CD4-positive, alpha-beta memory T cell (primary cell): ENCODE results near the gene KRT23. TPM values are rescaled to one million over a fixed set of nuclear protein-coding genes. Genes with fewer than 3 reads are reported as not detected.
"Not testable (repeated sequence)": the region's sequence is repeated elsewhere in the genome, so short reads cannot be mapped to it uniquely, and the experiment has no call there.

Source experiments
- CTCF ChIA-PET: fragments of 350-600 bp; sonication (Branson Sonifier 250); formaldehyde crosslinking; loops from one replicate; lab custom pipeline; 2021; ENCODE audit warnings: inconsistent platforms; ENCODE audit not compliant: partially characterized antibody; lab: Charles Lee
- POLR2A ChIA-PET: fragments of 350-600 bp; sonication (Branson Sonifier 250); formaldehyde crosslinking; loops from one replicate; lab custom pipeline; 2021; ENCODE audit not compliant: partially characterized antibody; lab: Charles Lee
- DNase-seq, 5 donors: peaks; one replicate each; pipeline versions ENCODE4 v3.0.0 to v3.0.0-alpha.2; 2020 to 2022; ENCODE audit warnings: mixed read lengths in 1 of 5
- H3K27ac ChIP-seq: one replicate; pipeline ENCODE4 v1.7.0; 2013; ENCODE audit warnings: low read depth, low read length
- H3K27me3 ChIP-seq: 2 replicates; pipeline ENCODE4 v1.7.0; 2013; ENCODE audit warnings: mild to moderate bottlenecking, low read length, moderate library complexity; ENCODE audit not compliant: insufficient read depth
- H3K36me3 ChIP-seq: 2 replicates; pipeline ENCODE4 v1.7.0; 2013; ENCODE audit warnings: mild to moderate bottlenecking, low read length, moderate library complexity; ENCODE audit not compliant: insufficient read depth
- H3K4me1 ChIP-seq: 2 replicates; pipeline ENCODE4 v1.7.0; 2013; ENCODE audit warnings: mild to moderate bottlenecking, low read length, moderate library complexity; ENCODE audit not compliant: insufficient read depth
- H3K4me3 ChIP-seq, 2 donors: one replicate each; pipeline ENCODE4 v1.7.0; 2013; ENCODE audit warnings: low read length in 2 of 2, mild to moderate bottlenecking in 1 of 2
- H3K9me3 ChIP-seq, 2 donors: one replicate each; pipeline ENCODE4 v1.7.0; 2013; ENCODE audit warnings: low read length in 2 of 2, control low read depth in 1 of 2; ENCODE audit not compliant: control insufficient read depth in 1 of 2
- H3K27ac Mint-ChIP-seq, 7 donors: one replicate each; pipeline ENCODE4 v1.8.0; 2020 to 2021; ENCODE audit warnings: mixed read lengths in 7 of 7, mild to moderate bottlenecking in 6 of 7, inconsistent platforms in 3 of 7, moderate library complexity in 3 of 7
- H3K27me3 Mint-ChIP-seq, 2 donors: one replicate each; pipeline ENCODE4 v1.8.0; 2020 to 2021; ENCODE audit warnings: mixed read lengths in 2 of 2
- H3K36me3 Mint-ChIP-seq, 2 donors: one replicate each; pipeline ENCODE4 v1.8.0; 2020 to 2021; ENCODE audit warnings: mixed read lengths in 2 of 2, inconsistent platforms in 1 of 2, mild to moderate bottlenecking in 1 of 2
- H3K4me1 Mint-ChIP-seq, 4 donors: one replicate each; pipeline ENCODE4 v1.8.0; 2020 to 2021; ENCODE audit warnings: mixed read lengths in 4 of 4, mild to moderate bottlenecking in 1 of 4
- H3K4me3 Mint-ChIP-seq, 8 donors: one replicate each; pipeline ENCODE4 v1.8.0; 2020 to 2021; ENCODE audit warnings: mixed read lengths in 8 of 8, mild to moderate bottlenecking in 7 of 8, moderate library complexity in 6 of 8, inconsistent platforms in 3 of 8
- H3K9me3 Mint-ChIP-seq, 8 donors: one replicate each; pipeline ENCODE4 v1.8.0; 2020 to 2021; ENCODE audit warnings: mixed read lengths in 8 of 8, mild to moderate bottlenecking in 5 of 8, inconsistent platforms in 3 of 8, moderate library complexity in 1 of 8
- intact Hi-C: fragments of 100-400 bp; cut with micrococcal nuclease; formaldehyde crosslinking; loops from one replicate; pipeline ENCODE4 v1.15.1; 2023
- polyA plus RNA-seq, 2 donors: library from polyadenylated mRNA; unstranded; fragments of 300-500 nt; fragmentation: Illumina TruSeq; gene quantifications; one replicate each; pipeline ENCODE4 v1.2.3, GENCODE V29; 2021
- total RNA-seq, 2 experiments: library from RNA; stranded (reverse); gene quantifications; one replicate each; pipeline ENCODE4 v1.2.3, GENCODE V29; 2021

The KRT23 gene
- total and polyA plus RNA-seq, 4 experiments from 2014 or later, result 0.15 TPM; not detected in 3

DNA sequence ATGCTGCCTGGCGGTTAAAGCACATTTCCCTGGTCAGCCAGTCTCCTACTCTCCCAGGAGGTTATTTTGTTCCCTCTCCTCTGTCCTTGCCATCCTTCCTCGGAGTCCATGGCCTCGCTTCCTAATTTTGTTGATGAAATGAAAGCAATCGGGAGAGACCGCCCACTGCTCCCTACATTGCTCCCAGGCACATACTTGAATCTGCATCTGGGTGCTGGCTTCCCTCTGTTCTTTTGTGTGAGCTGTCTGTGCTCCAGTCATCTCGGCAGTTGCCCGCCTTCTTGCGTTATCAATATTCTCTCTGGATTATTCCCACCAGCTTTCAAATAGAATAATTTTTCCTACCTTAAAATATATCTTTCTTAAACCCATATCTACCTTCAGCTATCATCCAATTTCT is 11.1 kb downstream of the KRT23 start:
- H3K36me3 ChIP-seq, result no peaks in the 10 kb centered on the region
- H3K4me3 ChIP-seq, result no peak overlapping the region
- H3K4me1 Mint-ChIP-seq, result peaks cover 1 to 3% (median 2%) of the 10 kb centered on the region in 4 donors
- H3K27ac Mint-ChIP-seq, result no peak overlapping the region
- H3K36me3 Mint-ChIP-seq, result no peaks in the 10 kb centered on the region
- peaks cover 4% of the 10 kb centered on the region for H3K27me3 ChIP-seq
- no peak for DNase-seq
- ChIA-PET POLR2A (no interaction called here), CTCF (no interaction called here)
- intact Hi-C loops, result no loop called here
- no peaks in the 10 kb centered on the region for H3K9me3 ChIP-seq
- H3K4me1 ChIP-seq, result peaks cover under 1% of the 10 kb centered on the region
- peaks cover 0 to 4% (median 0%) of the 10 kb centered on the region in 8 donors for H3K9me3 Mint-ChIP-seq
- no peak overlapping the region for H3K27ac ChIP-seq
- no peak overlapping the region for H3K4me3 Mint-ChIP-seq
- peaks cover 17 to 25% of the 10 kb centered on the region in 2 donors for H3K27me3 Mint-ChIP-seq

GRCh38 chr17:40922239-40922638 is 15.2 kb downstream of the KRT23 start:
- Histone ChIP-seq H3K4me3 (no peak overlapping the region), H3K27me3 (peaks cover 4% of the 10 kb centered on the region), H3K9me3 (no peaks in the 10 kb centered on the region), H3K27ac (no peak overlapping the region), H3K36me3 (no peaks in the 10 kb centered on the region), H3K4me1 (peaks cover 6% of the 10 kb centered on the region)
- no peak overlapping the region for H3K4me3 Mint-ChIP-seq
- POLR2A ChIA-PET, result no interaction called here
- intact Hi-C loops, result no loop called here
- no peak overlapping the region for H3K27ac Mint-ChIP-seq
- CTCF ChIA-PET, result interaction anchor here (0.6 kb wide), 1 partner anchor 1711 kb away, joined by 3 read pairs; no protein-coding TSS in a partner anchor
- peaks cover 5 to 7% (median 6%) of the 10 kb centered on the region in 4 donors for H3K4me1 Mint-ChIP-seq
- DNase-seq, result no peak
- H3K9me3 Mint-ChIP-seq, result peaks cover 0 to 2% (median 0%) of the 10 kb centered on the region in 8 donors
- peaks cover 16 to 18% of the 10 kb centered on the region in 2 donors for H3K27me3 Mint-ChIP-seq
- no peaks in the 10 kb centered on the region for H3K36me3 Mint-ChIP-seq

DNA sequence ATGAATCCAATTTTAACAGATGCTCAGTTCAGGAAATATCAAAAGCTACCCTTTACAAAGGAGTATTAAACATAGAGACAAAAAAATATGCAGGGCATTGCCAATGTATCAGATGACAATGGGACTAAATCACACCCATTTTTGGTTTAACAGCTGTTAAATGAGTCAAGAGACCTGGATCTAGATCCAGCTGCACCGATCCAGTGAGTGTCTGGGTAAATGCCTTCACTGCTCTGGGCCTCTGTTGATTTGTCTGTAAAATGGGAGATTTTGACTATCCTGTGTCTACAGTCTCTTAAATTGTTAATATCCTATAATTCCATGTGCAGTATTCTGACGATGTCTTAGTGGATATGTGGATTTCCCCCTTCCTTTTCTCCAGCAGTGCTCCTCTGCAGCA is 16.4 kb downstream of the KRT23 start:
- Histone ChIP-seq H3K36me3 (no peaks in the 10 kb centered on the region), H3K27me3 (no peaks in the 10 kb centered on the region), H3K9me3 (no peaks in the 10 kb centered on the region), H3K27ac (no peak overlapping the region), H3K4me1 (peaks cover 6% of the 10 kb centered on the region), H3K4me3 (no peak overlapping the region)
- Mint-ChIP-seq H3K27ac (no peak overlapping the region), H3K4me1 (peaks cover 5 to 7% (median 6%) of the 10 kb centered on the region in 4 donors), H3K9me3 (peaks cover 0 to 2% (median 0%) of the 10 kb centered on the region in 8 donors), H3K27me3 (peaks cover 8 to 11% of the 10 kb centered on the region in 2 donors), H3K4me3 (no peak overlapping the region), H3K36me3 (no peaks in the 10 kb centered on the region)
- intact Hi-C loops, result no loop called here
- POLR2A ChIA-PET, result no interaction called here
- no peak for DNase-seq
- CTCF ChIA-PET, result interaction anchor here (0.7 kb wide), 1 partner anchor 813 kb away, joined by 4 read pairs; the partner anchor contains the start of gene HAP1

DNA sequence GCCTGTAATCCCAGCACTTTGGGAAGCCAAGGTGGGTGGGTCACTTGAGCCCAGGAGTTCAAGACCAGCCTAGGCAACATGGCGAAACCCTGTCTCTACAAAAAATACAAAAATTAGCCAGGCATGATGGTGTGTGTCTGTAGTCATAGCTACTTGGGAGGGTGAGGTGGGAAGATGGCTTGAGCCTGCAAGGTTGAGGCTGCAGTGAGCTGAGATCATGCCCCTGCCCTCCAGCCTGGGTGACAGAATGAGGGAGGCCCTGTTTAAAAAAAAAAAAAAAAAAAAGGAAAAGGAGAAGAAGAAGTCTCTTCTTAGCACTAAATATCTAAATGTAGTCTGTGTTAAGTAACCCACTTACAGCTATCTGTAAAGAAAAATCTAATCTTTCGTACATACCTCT is 20.3 kb downstream of the KRT23 start:
- CTCF ChIA-PET, result interaction anchor here (0.9 to 2.2 kb wide), 5 partner anchors 13 to 749 kb away, joined by 3 to 9 read pairs (median 4); no protein-coding TSS in a partner anchor
- H3K36me3 ChIP-seq, H3K4me1 Mint-ChIP-seq, H3K27ac ChIP-seq, H3K27me3 ChIP-seq, DNase-seq, H3K4me3 ChIP-seq, H3K27ac Mint-ChIP-seq, H3K9me3 ChIP-seq, intact Hi-C loops, H3K9me3 Mint-ChIP-seq, H3K27me3 Mint-ChIP-seq, H3K4me3 Mint-ChIP-seq, H3K4me1 ChIP-seq, POLR2A ChIA-PET, H3K36me3 Mint-ChIP-seq: not testable (repeated sequence)

DNA sequence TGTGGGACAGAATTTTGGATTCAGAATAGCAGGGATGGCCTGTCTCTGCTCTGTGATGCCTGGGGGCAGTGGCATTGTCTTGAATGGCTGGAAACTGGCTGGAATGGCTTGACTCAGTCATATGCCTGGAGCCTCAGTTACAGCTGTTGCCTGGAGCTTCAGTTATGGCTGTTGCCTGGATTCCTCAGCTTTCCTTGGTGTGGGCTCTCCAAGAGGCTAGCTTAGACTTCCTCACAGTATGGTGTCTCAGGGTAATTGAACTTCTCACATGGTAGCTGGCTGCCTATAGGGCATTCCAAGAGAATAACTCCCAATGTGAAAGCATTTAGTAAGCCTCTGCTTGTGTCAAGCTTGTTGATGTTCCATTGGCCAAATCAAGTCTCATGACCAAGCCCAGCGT is 21.1 kb downstream of the KRT23 start:
- ChIA-PET POLR2A (no interaction called here), CTCF (interaction anchor here (0.7 to 2.2 kb wide), 7 partner anchors 9 to 749 kb away, joined by 3 to 9 read pairs (median 4); no protein-coding TSS in a partner anchor)
- Mint-ChIP-seq H3K27ac (no peak overlapping the region), H3K4me3 (no peak overlapping the region), H3K4me1 (peaks cover 3 to 5% (median 4%) of the 10 kb centered on the region in 4 donors), H3K27me3 (peaks cover 7 to 9% of the 10 kb centered on the region in 2 donors), H3K36me3 (no peaks in the 10 kb centered on the region), H3K9me3 (no peaks in the 10 kb centered on the region)
- DNase-seq, result no peak
- Histone ChIP-seq H3K36me3 (no peaks in the 10 kb centered on the region), H3K4me3 (no peak overlapping the region), H3K27ac (no peak overlapping the region), H3K9me3 (no peaks in the 10 kb centered on the region), H3K27me3 (no peaks in the 10 kb centered on the region), H3K4me1 (peaks cover 5% of the 10 kb centered on the region)
- intact Hi-C loops, result no loop called here

DNA sequence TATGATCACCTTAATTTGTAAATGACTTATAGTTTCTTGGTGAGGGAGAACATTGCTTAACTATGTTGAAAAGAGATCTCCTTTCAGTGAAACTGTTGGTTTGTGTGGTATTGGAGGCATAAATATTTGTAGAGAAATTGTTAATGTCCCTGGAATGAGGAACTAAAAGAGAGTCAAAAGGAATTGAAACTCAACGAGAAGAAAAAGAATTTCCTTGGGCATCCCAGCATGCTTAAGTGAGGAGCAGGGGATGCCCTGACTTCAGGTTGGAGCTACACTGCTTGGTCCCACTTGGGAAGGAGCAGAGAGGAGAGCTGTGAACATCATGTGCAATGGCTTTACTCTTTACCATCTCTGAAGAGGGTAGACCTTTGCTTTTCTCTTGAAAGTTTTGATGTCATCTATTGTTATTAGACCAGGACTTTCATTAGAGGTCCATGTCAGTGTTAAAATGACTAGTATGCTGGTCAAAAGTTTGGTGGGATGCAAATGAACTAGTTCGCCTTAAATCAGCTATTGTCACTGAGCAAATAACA is 21.7 kb downstream of the KRT23 start:
- Mint-ChIP-seq H3K36me3 (no peaks in the 10 kb centered on the region), H3K4me3 (no peak overlapping the region), H3K27me3 (peaks cover 7 to 9% of the 10 kb centered on the region in 2 donors), H3K9me3 (no peaks in the 10 kb centered on the region), H3K4me1 (no peaks in the 10 kb centered on the region), H3K27ac (peak overlapping the region in 1 of 7 donors; percentile 8)
- H3K27me3 ChIP-seq, result no peaks in the 10 kb centered on the region
- intact Hi-C loops, result no loop called here
- H3K9me3 ChIP-seq, result no peaks in the 10 kb centered on the region
- no peaks in the 10 kb centered on the region for H3K36me3 ChIP-seq
- no peak overlapping the region for H3K4me3 ChIP-seq
- POLR2A ChIA-PET, result no interaction called here
- H3K27ac ChIP-seq, result no peak overlapping the region
- H3K4me1 ChIP-seq, result no peaks in the 10 kb centered on the region
- DNase-seq, result no peak
- CTCF ChIA-PET, result interaction anchor here (0.7 to 2.2 kb wide), 7 partner anchors 9 to 750 kb away, joined by 3 to 9 read pairs (median 4); no protein-coding TSS in a partner anchor

GRCh38 chr17:40915199-40915661 is 22.2 kb downstream of the KRT23 start:
- ChIA-PET POLR2A (no interaction called here), CTCF (interaction anchor here (0.8 to 2.2 kb wide), 5 partner anchors 8 to 748 kb away, joined by 3 to 9 read pairs (median 4); no protein-coding TSS in a partner anchor)
- intact Hi-C loops, result no loop called here
- no peaks in the 10 kb centered on the region for H3K36me3 Mint-ChIP-seq
- Histone ChIP-seq H3K36me3 (no peaks in the 10 kb centered on the region), H3K4me3 (no peak overlapping the region), H3K9me3 (no peaks in the 10 kb centered on the region), H3K4me1 (no peaks in the 10 kb centered on the region), H3K27ac (no peak overlapping the region), H3K27me3 (no peaks in the 10 kb centered on the region)
- H3K4me3 Mint-ChIP-seq, result no peak overlapping the region
- no peak overlapping the region for H3K27ac Mint-ChIP-seq
- H3K9me3 Mint-ChIP-seq, result no peaks in the 10 kb centered on the region
- peaks cover 7 to 9% of the 10 kb centered on the region in 2 donors for H3K27me3 Mint-ChIP-seq
- no peak for DNase-seq
- H3K4me1 Mint-ChIP-seq, result no peaks in the 10 kb centered on the region
